ENCODE data around the gene PSMD6.

The PSMD6 gene

GRCh38 chr3:64028754-64029153 lies 5.5 kb upstream of the PSMD6 start:
- no peak for DNase-seq
- H3K36me3 ChIP-seq = no peaks in the 10 kb centered on the region
- H3K4me1 ChIP-seq = peaks cover 0 to 15% (median 4%) of the 10 kb centered on the region in 4 donors
- TF ChIP-seq CTCF (IDR thresholded peaks at IDR 0.05) = no peak
- no peak overlapping the region for H3K27ac ChIP-seq
- peaks cover 0 to 2% of the 10 kb centered on the region in 2 donors for H3K27me3 ChIP-seq
- H3K4me3 ChIP-seq = no peak overlapping the region
- intact Hi-C loops (cut with DNase I; ENCODE audit: low total_unique reads) = no loop called here
- no peaks in the 10 kb centered on the region for H3K9me3 ChIP-seq

GRCh38 chr3:64027658-64028057 lies 4.4 kb upstream of the PSMD6 start:
- peaks cover 0 to 2% of the 10 kb centered on the region in 2 donors for H3K27me3 ChIP-seq

GRCh38 chr3:64026346-64026745 lies 3.1 kb upstream of the PSMD6 start:
- Histone ChIP-seq H3K4me1 (peaks cover 0 to 31% (median 17%) of the 10 kb centered on the region in 4 donors), H3K4me3 (no peak overlapping the region), H3K9me3 (no peaks in the 10 kb centered on the region), H3K36me3 (no peaks in the 10 kb centered on the region), H3K27me3 (peaks cover 0 to 2% of the 10 kb centered on the region in 2 donors), H3K27ac (no peak overlapping the region)
- intact Hi-C loops (cut with DNase I; ENCODE audit: low total_unique reads) = no loop called here
- no peak for TF ChIP-seq CTCF (IDR thresholded peaks at IDR 0.05)
- DNase-seq = no peak

More at GRCh38 chr3:64027658-64028057, 4.4 kb upstream of the PSMD6 start:
- peaks cover 0 to 18% (median 4%) of the 10 kb centered on the region in 4 donors for H3K4me1 ChIP-seq
- intact Hi-C loops (cut with DNase I; ENCODE audit: low total_unique reads) = no loop called here
- DNase-seq = no peak
- no peak overlapping the region for H3K27ac ChIP-seq
- no peaks in the 10 kb centered on the region for H3K9me3 ChIP-seq
- H3K4me3 ChIP-seq = no peak overlapping the region
- H3K36me3 ChIP-seq = no peaks in the 10 kb centered on the region
- TF ChIP-seq CTCF (IDR thresholded peaks at IDR 0.05) = no peak

GRCh38 chr3:64023861-64024223 lies 548 bp upstream of the PSMD6 start:
- Histone ChIP-seq H3K27ac (peak overlapping the region; percentile 85 to 91), H3K4me1 (peaks cover 0 to 22% (median 20%) of the 10 kb centered on the region in 4 donors), H3K4me3 (peak overlapping the region; percentile 92 to 95), H3K36me3 (peaks cover 0 to 15% (median 6%) of the 10 kb centered on the region in 3 donors), H3K9me3 (no peaks in the 10 kb centered on the region), H3K27me3 (no peaks in the 10 kb centered on the region)
- intact Hi-C loops (cut with DNase I; ENCODE audit: low total_unique reads) = no loop called here
- no peak for DNase-seq
- no peak for TF ChIP-seq CTCF (IDR thresholded peaks at IDR 0.05)

- Histone ChIP-seq H3K4me1 (peaks cover 0 to 22% (median 20%) of the 10 kb centered on the region in 4 donors), H3K4me3 (peak overlapping the region; percentile 92 to 95), H3K27me3 (no peaks in the 10 kb centered on the region), H3K27ac (peak overlapping the region; percentile 85 to 91), H3K9me3 (no peaks in the 10 kb centered on the region), H3K36me3 (peaks cover 9 to 27% (median 10%) of the 10 kb centered on the region in 3 donors)
- intact Hi-C loops (cut with DNase I; ENCODE audit: low total_unique reads) = no loop called here
- no peak for DNase-seq
- no peak for TF ChIP-seq CTCF (IDR thresholded peaks at IDR 0.05)
Observed at GRCh38 chr3:64022451-64023186, 675 bp downstream of the PSMD6 start.

All from tibial artery (tissue), 4 donors.